IMR-90 (cell line): ENCODE measurements around the gene PRKAG2. TPM values are rescaled to one million over a fixed set of nuclear protein-coding genes. Genes with fewer than 3 reads are reported as not detected.

Experiments used
- ATAC-seq: fragments of 200-7000 bp; cut with Tn5 transposase; 2 replicates; pipeline ENCODE4 v1.9.1; 2020; ENCODE audit warnings: low read depth, mild to moderate bottlenecking, moderate library complexity
- BruUV-seq: library from RNA; stranded (reverse); fragments of 400-500 nt; replicated peaks from 2 replicates; lab custom pipeline; 2021; lab: Mats Ljungman, UMichigan
- CTCF ChIA-PET: fragments of 300-600 bp; formaldehyde crosslinking; extraction: SDS; loops from one replicate; lab custom pipeline; 2021; ENCODE audit warnings: antibody characterized with exemption; lab: Yijun Ruan, JAX
- POLR2A ChIA-PET: fragments of 300-600 bp; sonication (Branson Sonifier 250); formaldehyde crosslinking; loops from one replicate; lab custom pipeline; 2022; ENCODE audit warnings: antibody characterized with exemption; ENCODE audit not compliant: unreplicated experiment; lab: Charles Lee
- DNase-seq: peaks from one replicate; pipeline ENCODE4 v3.0.0; 2013
- H2AFZ ChIP-seq: replicated peaks from 2 replicates; pipeline ENCODE3; 2013; ENCODE audit warnings: low read length, mild to moderate bottlenecking; ENCODE audit not compliant: poor library complexity
- H2AK5ac ChIP-seq: 2 replicates; pipeline ENCODE4 v1.6.1; 2013; ENCODE audit warnings: low read depth, low read length, inconsistent platforms
- H2AK9ac ChIP-seq: replicated peaks from 2 replicates; pipeline ENCODE3; 2013; ENCODE audit warnings: mild to moderate bottlenecking, low read depth, low read length, moderate library complexity; ENCODE audit not compliant: poor library complexity
- H2BK120ac ChIP-seq: 2 replicates; pipeline ENCODE4 v1.6.1; 2013; ENCODE audit warnings: low read depth, low read length, inconsistent platforms
- H2BK15ac ChIP-seq: 3 replicates; pipeline ENCODE4 v1.6.1; 2013; ENCODE audit warnings: low read depth, low read length, inconsistent platforms
- H2BK20ac ChIP-seq: 2 replicates; pipeline ENCODE4 v1.6.1; 2013; ENCODE audit warnings: low read depth, mild to moderate bottlenecking, inconsistent platforms, low read length, moderate library complexity
- H2BK5ac ChIP-seq: 2 replicates; pipeline ENCODE4 v1.6.1; 2013; ENCODE audit warnings: mild to moderate bottlenecking, low read depth, low read length, inconsistent platforms; ENCODE audit not compliant: poor library complexity, severe bottlenecking
- H3K14ac ChIP-seq: replicated peaks from 2 replicates; pipeline ENCODE4 v1.6.1; 2013; ENCODE audit warnings: low read depth, low read length, inconsistent platforms
- H3K18ac ChIP-seq: 2 replicates; pipeline ENCODE4 v1.6.1; 2013; ENCODE audit warnings: low read depth, low read length, control low read depth
- H3K23ac ChIP-seq: 2 replicates; pipeline ENCODE4 v1.6.1; 2013; ENCODE audit warnings: low read depth, low read length, inconsistent platforms
- H3K27ac ChIP-seq: 2 replicates; pipeline ENCODE4 v1.5.1; 2013; ENCODE audit warnings: mild to moderate bottlenecking, control low read depth, low read length; ENCODE audit not compliant: insufficient read depth
- H3K27me3 ChIP-seq: 2 replicates; pipeline ENCODE4 v1.6.1; 2013; ENCODE audit warnings: low read length; ENCODE audit not compliant: control insufficient read depth, insufficient read depth
- H3K36me3 ChIP-seq: 2 replicates; pipeline ENCODE4 v1.6.1; 2013; ENCODE audit warnings: low read length, mixed read lengths; ENCODE audit not compliant: control insufficient read depth, insufficient read depth
- H3K4ac ChIP-seq: 2 replicates; pipeline ENCODE4 v1.6.1; 2013; ENCODE audit warnings: low read depth, low read length, inconsistent platforms
- H3K4me1 ChIP-seq: 2 replicates; pipeline ENCODE4 v1.6.1; 2013; ENCODE audit warnings: low read length, mixed read lengths; ENCODE audit not compliant: control insufficient read depth, insufficient read depth
- H3K4me2 ChIP-seq: 2 replicates; pipeline ENCODE4 v1.6.1; 2013; ENCODE audit warnings: low read depth, mild to moderate bottlenecking, control low read depth, low read length, moderate library complexity
- H3K4me3 ChIP-seq: 2 replicates; pipeline ENCODE4 v1.5.1; 2013; ENCODE audit warnings: low read depth, mild to moderate bottlenecking, control low read depth, low read length, moderate library complexity; ENCODE audit not compliant: insufficient read depth
- H3K56ac ChIP-seq: 2 replicates; pipeline ENCODE4 v1.6.1; 2013; ENCODE audit warnings: low read length, inconsistent platforms; ENCODE audit not compliant: insufficient read depth; ENCODE audit errors: extremely low read depth
- H3K79me1 ChIP-seq, 2 experiments: 2 replicates each; pipeline ENCODE4 v1.6.1; 2013; ENCODE audit warnings: low read length in 2 of 2, inconsistent platforms in 1 of 2, low read depth in 1 of 2
- H3K9ac ChIP-seq: 2 replicates; pipeline ENCODE4 v1.6.1; 2013; ENCODE audit warnings: low read depth, low read length, control low read depth
- H3K9me1 ChIP-seq: 2 replicates; pipeline ENCODE4 v1.6.1; 2013; ENCODE audit warnings: low read length, inconsistent platforms; ENCODE audit not compliant: insufficient read depth
- H3K9me3 ChIP-seq: 2 replicates; pipeline ENCODE4 v1.6.1; 2013; ENCODE audit warnings: low read length; ENCODE audit not compliant: control insufficient read depth, insufficient read depth
- H4K20me1 ChIP-seq: 2 replicates; pipeline ENCODE4 v1.6.1; 2013; ENCODE audit warnings: low read length, inconsistent platforms; ENCODE audit not compliant: insufficient read depth
- H4K5ac ChIP-seq: 2 replicates; pipeline ENCODE4 v1.6.1; 2013; ENCODE audit warnings: mild to moderate bottlenecking, low read depth, low read length, control low read depth
- H4K8ac ChIP-seq, 2 experiments: 2 replicates each; pipeline ENCODE4 v1.6.1; 2013; ENCODE audit warnings: low read depth in 2 of 2, low read length in 2 of 2, control low read depth in 1 of 2, inconsistent platforms in 1 of 2
- H4K91ac ChIP-seq: 2 replicates; pipeline ENCODE4 v1.6.1; 2013; ENCODE audit warnings: low read depth, low read length, inconsistent platforms; ENCODE audit not compliant: insufficient read depth
- BHLHE40 ChIP-seq: fragments of 150-350 bp; IDR thresholded peaks from 2 replicates; pipeline ENCODE4 v1.6.1; 2016; ENCODE audit warnings: mild to moderate bottlenecking, low read depth, low read length
- CEBPB ChIP-seq: IDR thresholded peaks from 2 replicates; pipeline ENCODE4 v1.6.1; 2012; ENCODE audit warnings: low read depth, low read length, improper control_type of control experiment
- CHD1 ChIP-seq: IDR thresholded peaks from 2 replicates; pipeline ENCODE4 v1.6.1; 2012; ENCODE audit warnings: low read depth, low read length, improper control_type of control experiment
- FOS ChIP-seq: fragments of 150-350 bp; IDR thresholded peaks from 2 replicates; pipeline ENCODE4 v1.6.1; 2016; ENCODE audit warnings: low read depth, low read length
- MAFK ChIP-seq: IDR thresholded peaks from 2 replicates; pipeline ENCODE4 v1.6.1; 2012; ENCODE audit warnings: low read depth, low read length, improper control_type of control experiment
- MAZ ChIP-seq: IDR thresholded peaks from 2 replicates; pipeline ENCODE4 v1.6.1; 2012; ENCODE audit warnings: low read depth, mild to moderate bottlenecking, low read length, improper control_type of control experiment, moderate library complexity, borderline replicate concordance
- MXI1 ChIP-seq: IDR thresholded peaks from 2 replicates; pipeline ENCODE4 v1.6.1; 2012; ENCODE audit warnings: low read depth, mild to moderate bottlenecking, low read length, moderate library complexity, borderline replicate concordance
- NFE2L2 ChIP-seq: fragments of 150-350 bp; IDR thresholded peaks from 2 replicates; pipeline ENCODE4 v1.6.1; 2016; ENCODE audit warnings: low read depth, mild to moderate bottlenecking, low read length
- RCOR1 ChIP-seq: IDR thresholded peaks from 2 replicates; pipeline ENCODE4 v1.6.1; 2012; ENCODE audit warnings: mild to moderate bottlenecking, low read length, improper control_type of control experiment; ENCODE audit not compliant: insufficient replicate concordance
- RFX5 ChIP-seq: IDR thresholded peaks from 2 replicates; pipeline ENCODE4 v1.8.0; 2012; ENCODE audit warnings: low read depth, mild to moderate bottlenecking, low read length, moderate library complexity
- SMC3 ChIP-seq: fragments of 150-350 bp; IDR thresholded peaks from 2 replicates; pipeline ENCODE4 v1.6.1; 2016; ENCODE audit warnings: low read depth, mild to moderate bottlenecking, antibody characterized with exemption, low read length, moderate library complexity
- WGBS, 2 experiments: methylation state at CpG; one replicate each; pipeline versions ENCODE4 v1.1.5 to v1.1.7; 2013; ENCODE audit warnings: missing lambda C conversion rate in 2 of 2; ENCODE audit not compliant: insufficient read length in 1 of 2; ENCODE audit errors: extremely low coverage in 2 of 2; 5-methylcytosine and 5-hydroxymethylcytosine counted together
- dilution Hi-C: fragments of 300-500 bp; cut with HindIII; formaldehyde crosslinking; loops from one replicate; pipeline ENCODE4 v1.14.3; 2018; ENCODE audit warnings: low sequenced_read_pairs; ENCODE audit not compliant: unreplicated experiment
- in situ Hi-C: fragments of 300-500 bp; cut with MboI; formaldehyde crosslinking; loops from 3 replicates; pipeline ENCODE4 v1.14.3; 2019; ENCODE audit warnings: low sequenced_read_pairs, inconsistent platforms, mixed read lengths
- intact Hi-C: fragments of 100-400 bp; cut with micrococcal nuclease; formaldehyde crosslinking; loops from 2 replicates; pipeline ENCODE4 v1.10.0; 2022
- polyA plus RNA-seq, 3 experiments: library from polyadenylated mRNA; depleted of rRNA; stranded (reverse); fragments of >200 nt; gene quantifications; 2 replicates each; pipeline ENCODE4 v1.2.3, GENCODE V29; 2012; ENCODE audit warnings: low replicate concordance in 1 of 3
- total RNA-seq: library from RNA; depleted of rRNA; stranded (reverse); fragments of >200 nt; gene quantifications from 2 replicates; pipeline ENCODE4 v1.2.3, GENCODE V29; 2012
- TF ChIP-seq, protein P1 (sequence below): fragments of 150-350 bp; IDR thresholded peaks from 2 replicates; pipeline ENCODE4 v1.6.1; 2017; ENCODE audit warnings: mild to moderate bottlenecking, antibody characterized with exemption, low read length, low read depth
- TF ChIP-seq, protein P2 (sequence below): fragments of 150-350 bp; IDR thresholded peaks from 2 replicates; pipeline ENCODE4 v1.6.1; 2016; ENCODE audit warnings: low read depth, mild to moderate bottlenecking, low read length, moderate library complexity, borderline replicate concordance
- TF ChIP-seq, protein P3 (sequence below): conservative IDR thresholded peaks from 2 replicates; pipeline ENCODE4 v1.5.1; 2012; ENCODE audit warnings: mild to moderate bottlenecking, low read depth, low read length, improper control_type of control experiment

PRKAG2 gene
- total and polyA plus RNA-seq, 2 of the 4 experiments (the other 2 are of a cell fraction) = 15.4 to 21.6 TPM

DNA sequence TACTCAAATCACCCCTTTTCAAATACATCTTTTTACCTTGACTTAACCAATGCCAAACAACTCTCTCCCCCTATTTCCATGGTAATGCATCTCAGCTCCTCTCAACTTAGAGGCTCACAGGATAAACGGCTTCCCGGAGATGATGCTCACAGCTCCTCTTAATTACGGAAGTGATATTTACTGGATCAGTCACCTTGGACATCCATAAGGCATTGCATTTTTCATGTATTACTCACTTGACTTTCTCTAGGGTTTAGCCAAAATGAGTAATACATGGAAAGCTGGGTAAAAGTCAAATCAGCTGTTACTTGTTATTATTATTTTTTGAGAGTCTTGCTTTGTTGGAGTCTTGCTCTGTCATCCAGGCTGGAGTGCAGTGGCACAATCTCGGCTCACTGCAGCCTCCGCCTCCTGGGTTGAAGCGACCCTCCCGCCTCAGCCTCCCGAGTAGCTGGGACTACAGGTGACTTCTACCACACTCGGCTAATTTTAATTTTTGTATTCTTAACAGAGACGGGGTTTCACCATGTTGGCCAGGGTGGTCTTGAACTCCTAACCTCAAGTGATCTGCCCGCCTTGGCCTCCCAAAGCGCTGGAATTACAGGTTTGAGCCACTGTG, 283.9 kb downstream of the PRKAG2 start:
- peaks cover 8% of the 10 kb centered on the region for H3K9me1 ChIP-seq
- no peak overlapping the region for H3K23ac ChIP-seq
- peaks cover 8% of the 10 kb centered on the region for H3K4me1 ChIP-seq
- peak overlapping the region; percentile 55 for H3K27ac ChIP-seq
- peak; percentile 92 for ATAC-seq
- H3K9me3 ChIP-seq = no peaks in the 10 kb centered on the region
- peaks cover 10 to 48% of the 10 kb centered on the region in 2 experiments; a peak in 3 of 4 replicates for H3K79me1 ChIP-seq
- ChIA-PET POLR2A (no interaction called here), CTCF (interaction anchor here (0.5 kb wide), 1 partner anchor 87 kb away, joined by 3 read pairs; no protein-coding TSS in a partner anchor)
- dilution Hi-C loops = no loop called here
- H3K56ac ChIP-seq = no peak overlapping the region
- H3K9ac ChIP-seq = no peak overlapping the region
- 77% methylated on average over 9 of the region's 12 CpGs; no CpG with 5 or more reads in 1 of the 2 experiments for WGBS, 2 experiments
- H2AFZ ChIP-seq = no peak overlapping the region
- peak overlapping the region; percentile 7 to 14; a peak in 1 of 4 replicates for H4K8ac ChIP-seq
- peak; percentile 96 for DNase-seq
- in situ Hi-C loops = no loop called here
- H2BK5ac ChIP-seq = peak overlapping the region; percentile 70
- no peak overlapping the region for H3K14ac ChIP-seq
- H3K4me3 ChIP-seq = no peak overlapping the region
- 0 out of 2 replicates have a peak overlapping the region, but pooled peaks have one; percentile 93 for H2BK20ac ChIP-seq
- no peaks in the 10 kb centered on the region for H4K20me1 ChIP-seq
- H3K4me2 ChIP-seq = no peak overlapping the region; the same call in 1 of the 2 replicates
- H3K36me3 ChIP-seq = 0 out of 2 replicates have a peak, but pooled peaks cover 1% of the 10 kb centered on the region
- H4K91ac ChIP-seq = peak overlapping the region; percentile 22; the same call in 1 of the 2 replicates
- H3K27me3 ChIP-seq = no peaks in the 10 kb centered on the region
- H3K4ac ChIP-seq = peak overlapping the region; percentile 5; the same call in 1 of the 2 replicates
- BruUV-seq = no TSS peak
- no peak overlapping the region for H2AK9ac ChIP-seq
- H2BK15ac ChIP-seq = 0 out of 3 replicates have a peak overlapping the region, but pooled peaks have one; percentile 45
- H2AK5ac ChIP-seq = no peak overlapping the region
- intact Hi-C loops = no loop called here
- peak overlapping the region; percentile 96 for H2BK120ac ChIP-seq
- peak overlapping the region; percentile 68 for H3K18ac ChIP-seq
- peak overlapping the region; percentile 4 for H4K5ac ChIP-seq
- TF ChIP-seq, protein P1, sequence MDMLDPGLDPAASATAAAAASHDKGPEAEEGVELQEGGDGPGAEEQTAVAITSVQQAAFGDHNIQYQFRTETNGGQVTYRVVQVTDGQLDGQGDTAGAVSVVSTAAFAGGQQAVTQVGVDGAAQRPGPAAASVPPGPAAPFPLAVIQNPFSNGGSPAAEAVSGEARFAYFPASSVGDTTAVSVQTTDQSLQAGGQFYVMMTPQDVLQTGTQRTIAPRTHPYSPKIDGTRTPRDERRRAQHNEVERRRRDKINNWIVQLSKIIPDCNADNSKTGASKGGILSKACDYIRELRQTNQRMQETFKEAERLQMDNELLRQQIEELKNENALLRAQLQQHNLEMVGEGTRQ = no peak
- TF ChIP-seq MXI1 (no peak), RFX5 (no peak), SMC3 (no peak), FOS (peak; percentile 86), BHLHE40 (peak; percentile 22; the same call in 1 of the 2 replicates), MAFK (no peak), NFE2L2 (0 out of 2 replicates have a peak, but pooled peaks have one; percentile 34), CEBPB (no peak), MAZ (no peak), RCOR1 (peak; percentile 29), CHD1 (no peak)
- TF ChIP-seq, protein P2, sequence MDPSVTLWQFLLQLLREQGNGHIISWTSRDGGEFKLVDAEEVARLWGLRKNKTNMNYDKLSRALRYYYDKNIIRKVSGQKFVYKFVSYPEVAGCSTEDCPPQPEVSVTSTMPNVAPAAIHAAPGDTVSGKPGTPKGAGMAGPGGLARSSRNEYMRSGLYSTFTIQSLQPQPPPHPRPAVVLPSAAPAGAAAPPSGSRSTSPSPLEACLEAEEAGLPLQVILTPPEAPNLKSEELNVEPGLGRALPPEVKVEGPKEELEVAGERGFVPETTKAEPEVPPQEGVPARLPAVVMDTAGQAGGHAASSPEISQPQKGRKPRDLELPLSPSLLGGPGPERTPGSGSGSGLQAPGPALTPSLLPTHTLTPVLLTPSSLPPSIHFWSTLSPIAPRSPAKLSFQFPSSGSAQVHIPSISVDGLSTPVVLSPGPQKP = no peak
- TF ChIP-seq, protein P3, sequence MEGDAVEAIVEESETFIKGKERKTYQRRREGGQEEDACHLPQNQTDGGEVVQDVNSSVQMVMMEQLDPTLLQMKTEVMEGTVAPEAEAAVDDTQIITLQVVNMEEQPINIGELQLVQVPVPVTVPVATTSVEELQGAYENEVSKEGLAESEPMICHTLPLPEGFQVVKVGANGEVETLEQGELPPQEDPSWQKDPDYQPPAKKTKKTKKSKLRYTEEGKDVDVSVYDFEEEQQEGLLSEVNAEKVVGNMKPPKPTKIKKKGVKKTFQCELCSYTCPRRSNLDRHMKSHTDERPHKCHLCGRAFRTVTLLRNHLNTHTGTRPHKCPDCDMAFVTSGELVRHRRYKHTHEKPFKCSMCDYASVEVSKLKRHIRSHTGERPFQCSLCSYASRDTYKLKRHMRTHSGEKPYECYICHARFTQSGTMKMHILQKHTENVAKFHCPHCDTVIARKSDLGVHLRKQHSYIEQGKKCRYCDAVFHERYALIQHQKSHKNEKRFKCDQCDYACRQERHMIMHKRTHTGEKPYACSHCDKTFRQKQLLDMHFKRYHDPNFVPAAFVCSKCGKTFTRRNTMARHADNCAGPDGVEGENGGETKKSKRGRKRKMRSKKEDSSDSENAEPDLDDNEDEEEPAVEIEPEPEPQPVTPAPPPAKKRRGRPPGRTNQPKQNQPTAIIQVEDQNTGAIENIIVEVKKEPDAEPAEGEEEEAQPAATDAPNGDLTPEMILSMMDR = no peak
